GM06990 (cell line): ENCODE results near the gene GIPC2.

ENCODE experiments used
- DNase-seq: peaks from one replicate; pipeline ENCODE4 v3.0.0-alpha.2; 2011; ENCODE audit not compliant: insufficient read length; ENCODE audit errors: extremely low read depth
- H3K27me3 ChIP-seq: replicated peaks from 2 replicates; pipeline ENCODE4 v1.6.0; 2011; ENCODE audit warnings: low read length; ENCODE audit not compliant: control insufficient read depth, insufficient read depth
- H3K36me3 ChIP-seq: 2 replicates; pipeline ENCODE4 v1.5.1; 2011; ENCODE audit warnings: low read length; ENCODE audit not compliant: control insufficient read depth, insufficient read depth
- H3K4me3 ChIP-seq: replicated peaks from 2 replicates; pipeline ENCODE4 v1.5.1; 2011; ENCODE audit warnings: low read depth, mild to moderate bottlenecking, control low read depth, low read length
- TF ChIP-seq, protein P1 (sequence below): IDR thresholded peaks from 2 replicates; pipeline ENCODE4 v1.5.1; 2011; ENCODE audit warnings: low read length, control low read depth, mild to moderate bottlenecking, inconsistent platforms; ENCODE audit not compliant: insufficient read depth, poor library complexity, severe bottlenecking

Gene GIPC2

DNA sequence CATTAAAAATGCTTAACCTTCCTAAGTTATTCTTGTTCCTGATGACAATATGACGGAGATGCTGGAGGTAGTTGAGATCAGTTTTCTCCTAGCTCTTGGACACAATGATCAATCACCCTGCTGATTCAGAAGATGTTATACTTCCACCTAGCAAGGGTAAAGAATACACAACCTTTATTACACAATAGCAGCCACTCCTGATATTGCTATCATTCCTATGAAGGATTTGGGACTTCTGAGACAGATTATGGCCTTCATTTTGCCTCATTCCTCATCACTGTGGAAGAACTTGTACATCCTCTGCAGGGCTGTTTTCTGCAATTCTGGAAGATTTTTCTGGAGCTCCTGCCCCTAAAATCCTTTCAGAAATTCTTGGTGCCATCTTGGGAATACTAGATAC, 47.8 kb downstream of the GIPC2 start:
- TF ChIP-seq, protein P1, sequence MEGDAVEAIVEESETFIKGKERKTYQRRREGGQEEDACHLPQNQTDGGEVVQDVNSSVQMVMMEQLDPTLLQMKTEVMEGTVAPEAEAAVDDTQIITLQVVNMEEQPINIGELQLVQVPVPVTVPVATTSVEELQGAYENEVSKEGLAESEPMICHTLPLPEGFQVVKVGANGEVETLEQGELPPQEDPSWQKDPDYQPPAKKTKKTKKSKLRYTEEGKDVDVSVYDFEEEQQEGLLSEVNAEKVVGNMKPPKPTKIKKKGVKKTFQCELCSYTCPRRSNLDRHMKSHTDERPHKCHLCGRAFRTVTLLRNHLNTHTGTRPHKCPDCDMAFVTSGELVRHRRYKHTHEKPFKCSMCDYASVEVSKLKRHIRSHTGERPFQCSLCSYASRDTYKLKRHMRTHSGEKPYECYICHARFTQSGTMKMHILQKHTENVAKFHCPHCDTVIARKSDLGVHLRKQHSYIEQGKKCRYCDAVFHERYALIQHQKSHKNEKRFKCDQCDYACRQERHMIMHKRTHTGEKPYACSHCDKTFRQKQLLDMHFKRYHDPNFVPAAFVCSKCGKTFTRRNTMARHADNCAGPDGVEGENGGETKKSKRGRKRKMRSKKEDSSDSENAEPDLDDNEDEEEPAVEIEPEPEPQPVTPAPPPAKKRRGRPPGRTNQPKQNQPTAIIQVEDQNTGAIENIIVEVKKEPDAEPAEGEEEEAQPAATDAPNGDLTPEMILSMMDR = no peak
- no peaks in the 10 kb centered on the region for H3K36me3 ChIP-seq
- DNase-seq = no peak
- H3K27me3 ChIP-seq = no peaks in the 10 kb centered on the region
- no peak overlapping the region for H3K4me3 ChIP-seq

DNA sequence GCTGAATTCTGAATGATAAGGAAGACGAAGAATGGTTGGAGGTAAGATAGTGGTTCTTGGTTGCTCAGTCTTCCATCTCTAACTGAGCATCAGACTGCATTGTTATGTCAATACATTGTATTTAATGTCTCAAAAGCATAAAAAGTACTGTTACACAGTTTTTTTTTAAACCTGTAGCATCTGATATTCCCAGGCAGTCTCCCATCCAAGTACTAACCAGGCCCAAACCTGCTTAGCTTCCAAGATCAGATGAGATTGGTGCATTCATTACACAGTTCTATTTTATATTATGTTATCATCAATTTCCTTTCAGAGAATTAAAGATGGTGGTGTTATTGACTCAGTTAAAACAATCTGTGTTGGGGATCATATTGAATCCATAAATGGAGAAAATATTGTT, 48.9 kb downstream of the GIPC2 start:
- H3K36me3 ChIP-seq = no peaks in the 10 kb centered on the region
- TF ChIP-seq, protein P1 = no peak
- no peaks in the 10 kb centered on the region for H3K27me3 ChIP-seq
- H3K4me3 ChIP-seq = no peak overlapping the region
- no peak for DNase-seq

DNA sequence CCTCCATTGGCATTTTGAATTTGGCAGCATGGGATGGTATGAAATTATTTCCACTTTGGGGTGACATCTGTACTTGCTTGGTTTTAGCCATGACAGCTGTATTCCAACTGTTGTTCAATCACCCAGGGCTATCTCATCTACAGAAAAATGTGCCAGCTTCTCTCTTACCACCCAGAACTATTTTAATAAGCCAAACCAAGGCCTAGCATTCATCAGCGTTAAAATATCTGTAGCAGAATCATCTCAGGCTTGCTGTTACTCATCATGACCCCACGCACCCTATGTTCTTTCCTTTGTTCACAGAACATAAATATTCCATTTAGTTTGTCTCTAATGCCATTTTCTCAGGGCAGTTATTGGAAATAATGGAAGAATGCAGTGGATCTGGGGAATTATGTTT, 49.8 kb downstream of the GIPC2 start:
- Histone ChIP-seq H3K4me3 (no peak overlapping the region), H3K27me3 (no peaks in the 10 kb centered on the region), H3K36me3 (no peaks in the 10 kb centered on the region)
- TF ChIP-seq, protein P1 = no peak
- no peak for DNase-seq

DNA sequence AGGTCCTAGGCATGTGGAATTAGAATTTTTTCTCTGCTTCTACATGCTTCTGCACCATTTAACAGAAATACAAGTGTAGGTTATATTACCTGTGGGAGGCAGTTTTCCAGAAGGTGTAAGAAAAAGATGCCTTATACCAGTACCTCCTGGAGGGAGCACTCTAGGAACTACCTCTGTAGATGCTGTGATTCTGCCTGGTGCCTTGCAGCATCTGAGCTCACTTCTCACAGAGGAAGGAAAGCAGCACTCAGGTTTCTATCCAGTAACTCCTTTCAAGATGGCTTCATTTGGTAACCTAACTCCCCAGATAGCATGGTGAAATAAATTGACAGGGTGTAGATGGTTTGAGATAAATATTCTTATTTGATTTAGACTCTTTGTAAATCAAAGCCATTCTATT, 50.3 kb downstream of the GIPC2 start:
- TF ChIP-seq, protein P1 = no peak
- Histone ChIP-seq H3K27me3 (no peaks in the 10 kb centered on the region), H3K36me3 (no peaks in the 10 kb centered on the region), H3K4me3 (no peak overlapping the region)
- no peak for DNase-seq

DNA sequence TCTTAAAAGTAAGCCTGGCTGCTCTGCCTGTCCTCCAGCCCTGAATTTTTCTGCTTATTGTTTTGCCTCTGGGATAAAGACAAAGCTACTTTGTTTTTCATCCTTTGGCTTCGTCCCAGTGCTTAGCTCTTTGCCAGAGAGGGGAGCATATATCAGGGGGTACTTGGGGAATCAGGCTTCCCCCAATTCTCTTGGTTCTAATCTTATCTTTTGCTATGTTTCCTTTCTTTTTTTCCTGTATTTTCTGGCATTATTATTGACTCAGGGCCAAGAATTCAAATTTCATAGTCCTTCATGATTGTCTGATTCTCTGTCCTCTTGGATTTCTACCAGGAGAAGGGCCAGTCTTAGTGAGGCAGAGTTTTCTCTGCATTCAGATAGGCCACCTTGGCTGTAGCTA, 51.2 kb downstream of the GIPC2 start:
- Histone ChIP-seq H3K36me3 (no peaks in the 10 kb centered on the region), H3K4me3 (no peak overlapping the region), H3K27me3 (no peaks in the 10 kb centered on the region)
- TF ChIP-seq, protein P1 = no peak
- no peak for DNase-seq

DNA sequence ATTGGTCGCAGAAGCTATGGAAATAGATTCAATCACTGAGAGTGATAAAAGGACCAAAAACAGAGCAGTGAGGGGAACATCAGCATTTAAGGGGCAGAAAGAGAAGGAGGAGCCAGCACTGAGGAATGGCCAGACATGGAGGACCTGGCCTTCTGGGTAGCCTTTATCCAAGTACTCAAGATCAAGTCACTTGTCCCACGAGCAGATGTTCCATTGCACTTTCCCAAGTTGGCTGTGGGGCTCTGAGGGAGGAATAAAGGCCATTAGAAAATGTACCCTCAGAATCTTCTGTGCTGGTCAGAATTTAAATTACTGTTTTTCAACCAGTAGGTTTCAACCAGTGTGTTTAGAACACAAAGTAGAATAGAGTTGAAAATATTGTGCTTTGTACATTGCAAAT, 55.3 kb downstream of the GIPC2 start:
- DNase-seq = no peak
- TF ChIP-seq, protein P1 = no peak
- H3K27me3 ChIP-seq = no peaks in the 10 kb centered on the region
- no peaks in the 10 kb centered on the region for H3K36me3 ChIP-seq
- H3K4me3 ChIP-seq = no peak overlapping the region
